LoVo (cell line): ENCODE measurements around the gene FOXJ1.
A peak's percentile ranks its signal among the peaks of the same experiment; 100 is the strongest.
"Not testable (repeated sequence)": the region's sequence is repeated elsewhere in the genome, so short reads cannot be mapped to it uniquely, and the experiment has no call there.

Source experiments
- DNase-seq: peaks from one replicate; pipeline ENCODE4 v3.0.0-alpha.2; 2016; ENCODE audit warnings: low spot score

The FOXJ1 gene

GRCh38 chr17:76141212-76142038, at the start of gene FOXJ1:
Gene FOXJ1, minus strand, starts transcription at chr17:76141245. Its CDS starts 850 bp downstream, at chr17:76140395.
- DNase-seq, result peak; percentile 89

GRCh38 chr17:76189741-76190140, 48.7 kb upstream of the FOXJ1 start:
- no peak for DNase-seq

DNA sequence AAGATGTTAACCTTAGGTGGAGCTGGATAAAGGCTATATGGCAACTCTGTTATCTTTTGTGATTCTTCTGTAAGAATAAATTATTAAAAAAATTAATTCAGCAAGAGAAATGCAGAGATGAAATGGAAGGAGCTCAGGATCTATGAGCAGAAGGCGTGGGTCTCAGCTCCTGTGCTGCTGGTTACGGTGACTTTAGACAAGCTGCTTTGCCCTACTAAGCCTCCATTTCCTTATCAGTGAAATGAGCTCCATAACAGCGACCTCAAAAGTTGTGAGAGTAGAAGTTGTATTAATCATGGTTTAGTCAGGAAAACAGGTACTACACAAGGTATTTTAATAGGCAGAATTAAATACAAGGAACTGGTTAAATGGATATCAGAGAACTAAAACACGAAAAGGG, 48.2 kb upstream of the FOXJ1 start:
- no peak for DNase-seq

DNA sequence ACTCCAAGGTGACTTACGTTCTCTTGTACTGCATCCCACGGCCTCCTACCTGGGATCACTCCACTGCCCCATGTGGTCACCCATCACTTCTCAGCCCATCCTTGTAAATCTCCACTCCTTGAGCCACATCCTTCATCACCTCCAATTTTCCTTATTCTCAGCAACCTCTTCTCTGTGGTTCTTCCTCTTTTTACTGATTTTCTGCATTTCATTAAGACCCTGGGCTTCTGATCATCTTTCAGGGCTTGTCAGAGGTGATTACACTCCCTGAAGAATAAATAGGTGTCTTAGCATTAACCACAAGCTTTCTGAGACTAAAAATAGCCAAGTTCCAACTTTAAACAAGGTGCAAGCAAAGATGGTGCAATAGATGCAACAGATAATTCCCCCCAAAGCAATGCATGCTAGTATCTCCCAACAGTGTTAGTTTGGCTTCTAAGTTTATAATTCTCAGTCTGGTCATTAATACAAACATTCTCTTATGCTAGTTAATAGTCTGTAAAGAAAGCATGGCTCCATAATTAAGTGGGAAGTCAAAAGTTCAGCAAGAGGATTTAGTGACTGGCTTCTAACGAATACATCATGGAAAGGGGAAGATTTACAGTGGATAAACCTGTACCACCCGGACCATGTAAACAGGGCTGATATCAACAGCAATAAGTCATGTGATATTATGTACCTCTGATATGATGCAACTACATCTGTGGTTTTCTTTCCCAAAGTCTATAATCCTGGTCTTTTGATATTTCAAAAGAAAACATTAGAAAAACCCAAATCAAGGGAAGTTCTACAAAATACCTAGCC, 47.4 kb upstream of the FOXJ1 start:
- no peak for DNase-seq

DNA sequence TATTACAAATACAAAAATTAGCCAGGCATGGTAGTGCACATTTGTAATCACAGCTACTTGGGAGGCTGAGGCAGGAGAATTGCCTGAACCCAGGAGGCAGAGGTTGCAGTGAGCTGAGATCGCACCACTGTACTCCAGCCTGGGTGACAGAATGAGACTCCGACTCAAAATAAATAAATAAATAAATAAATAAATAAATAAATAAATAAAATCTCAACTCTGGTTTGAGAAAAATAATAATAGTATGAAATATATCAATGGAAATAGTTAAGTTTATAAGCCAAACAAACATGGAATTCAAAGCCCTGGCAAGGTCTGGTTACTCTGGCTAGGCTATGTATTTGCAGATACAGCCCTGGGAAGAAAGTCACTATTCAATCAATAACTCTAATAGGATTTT, 45.7 kb upstream of the FOXJ1 start:
- not testable (repeated sequence) for DNase-seq

GRCh38 chr17:76184290-76184689, 43.2 kb upstream of the FOXJ1 start:
- no peak for DNase-seq

DNA sequence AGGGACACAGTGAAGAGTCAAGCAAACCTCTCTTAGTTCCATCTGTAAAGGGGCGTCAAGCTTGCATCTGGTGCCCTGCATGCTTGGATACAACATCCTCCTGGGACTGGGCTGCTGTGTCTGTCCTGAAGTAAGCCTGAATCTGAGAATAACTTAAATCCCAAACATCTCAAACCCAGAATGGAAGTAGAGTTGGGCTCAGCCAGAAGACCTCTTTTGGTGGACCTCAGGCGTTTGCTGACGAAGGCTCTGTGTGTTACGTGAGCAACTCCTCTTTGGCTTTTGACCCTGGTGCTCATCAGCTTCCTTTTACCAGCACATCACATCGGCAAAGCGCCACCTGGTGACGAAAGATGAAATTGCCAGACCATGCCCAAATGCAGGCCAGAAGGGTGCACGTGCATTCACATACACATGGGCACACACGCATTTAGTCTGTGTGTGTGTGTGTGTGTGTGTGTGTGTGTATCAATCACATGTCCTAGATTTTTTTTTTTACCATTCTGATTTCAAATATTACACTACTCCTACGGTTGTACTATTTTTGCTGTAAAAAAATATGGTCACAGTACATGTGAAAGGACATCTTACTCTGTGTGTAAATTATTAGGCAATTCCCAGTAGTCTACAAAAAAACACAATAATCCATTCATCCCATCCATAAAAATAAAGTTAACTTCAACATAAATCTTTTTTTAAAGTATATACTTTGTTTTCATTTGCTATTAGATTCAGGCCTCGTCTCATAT, 41.1 kb upstream of the FOXJ1 start:
- DNase-seq, result peak; percentile 85

DNA sequence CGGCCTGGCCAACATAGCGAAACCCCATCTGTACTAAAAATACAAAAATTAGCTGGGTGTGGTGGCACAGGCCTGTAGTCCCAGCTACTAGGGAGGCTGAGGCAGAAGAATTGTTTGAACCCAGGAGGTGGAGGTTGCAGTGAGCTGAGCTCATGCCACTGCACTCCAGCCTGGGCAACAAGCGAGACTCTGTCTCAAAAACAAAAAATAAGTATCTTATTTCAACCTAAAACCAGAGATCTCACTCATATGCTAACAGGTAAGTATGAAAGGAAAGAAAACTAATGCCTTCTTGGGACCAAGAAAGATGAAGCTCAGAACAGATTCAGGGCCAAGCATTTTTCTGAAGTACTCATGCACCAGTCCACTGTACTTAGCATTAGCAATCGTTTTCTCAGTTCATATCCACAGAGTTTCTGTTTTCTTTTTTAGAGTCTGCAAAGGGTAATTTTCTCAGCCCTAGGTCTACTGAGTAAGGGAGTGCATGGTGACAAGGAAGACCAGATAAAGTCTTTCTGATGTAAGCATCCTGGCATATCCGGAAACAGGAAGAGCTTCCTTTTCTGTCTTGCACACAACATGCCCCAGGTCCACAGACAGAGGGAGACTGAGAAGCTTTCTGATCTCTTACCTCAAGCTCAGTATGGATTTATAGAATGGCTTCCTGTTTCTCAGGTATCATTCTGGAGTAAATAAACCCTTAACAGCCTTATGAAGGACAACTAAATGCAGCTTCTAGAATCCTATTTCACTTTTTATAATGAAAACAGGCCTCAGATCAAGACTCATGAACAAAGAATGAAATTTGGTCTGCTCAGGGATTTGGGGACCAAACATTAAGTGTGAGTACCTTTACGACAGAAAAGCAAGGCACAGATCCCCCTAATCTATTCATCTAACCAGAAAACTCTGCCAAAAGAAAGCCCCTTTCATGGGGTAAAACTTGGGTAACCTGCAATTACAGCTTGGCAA, 38.7 kb upstream of the FOXJ1 start:
- no peak for DNase-seq

- no peak for DNase-seq
Observed at GRCh38 chr17:76178124-76178523, 37.1 kb upstream of the FOXJ1 start.

GRCh38 chr17:76176701-76177574, 35.9 kb upstream of the FOXJ1 start:
- no peak for DNase-seq

- no peak for DNase-seq
Observed at GRCh38 chr17:76174037-76174436, 33.0 kb upstream of the FOXJ1 start.

GRCh38 chr17:76173474-76173873, 32.4 kb upstream of the FOXJ1 start:
- no peak for DNase-seq

DNA sequence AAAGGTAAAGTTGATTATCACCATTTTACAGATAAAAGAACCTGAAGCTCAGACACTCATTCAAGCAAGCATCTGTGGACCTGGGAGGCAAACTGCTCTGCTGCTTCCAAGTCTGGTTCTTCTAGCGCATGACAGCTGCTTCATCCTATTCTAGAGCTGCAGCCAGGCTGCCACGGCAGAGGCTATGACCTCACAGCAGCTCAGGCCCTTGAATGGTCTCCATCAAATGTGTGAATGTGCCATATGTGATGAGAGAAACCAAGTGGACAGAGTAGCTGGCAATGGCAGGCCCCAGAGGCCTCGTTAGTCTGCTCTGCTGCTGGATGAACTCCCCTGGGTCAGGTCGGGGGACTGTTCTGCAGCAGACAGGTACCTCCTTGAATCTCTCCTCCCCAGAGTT, 30.7 kb upstream of the FOXJ1 start:
- no peak for DNase-seq

- no peak for DNase-seq
Observed at GRCh38 chr17:76170114-76170513, 29.1 kb upstream of the FOXJ1 start.

DNA sequence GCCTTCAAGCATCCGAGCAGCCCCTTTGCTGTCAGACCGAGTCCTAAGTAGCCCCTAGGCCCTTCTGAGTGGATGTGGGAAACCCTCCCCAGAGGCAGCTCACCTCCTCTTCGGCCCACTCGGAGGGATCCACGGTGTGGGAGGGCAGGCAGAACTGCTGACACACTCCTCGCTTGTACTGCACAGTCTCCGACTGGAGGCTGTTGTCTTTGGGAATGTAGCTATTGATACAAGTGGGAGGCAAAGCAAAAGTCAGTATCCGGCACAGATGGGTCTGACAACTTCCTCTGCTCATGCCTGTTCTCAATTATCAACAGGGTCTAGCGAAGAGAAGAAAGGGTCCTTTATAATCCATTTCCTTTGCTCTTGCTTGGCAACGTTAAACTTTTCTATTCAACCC, 25.9 kb upstream of the FOXJ1 start:
- no peak for DNase-seq

DNA sequence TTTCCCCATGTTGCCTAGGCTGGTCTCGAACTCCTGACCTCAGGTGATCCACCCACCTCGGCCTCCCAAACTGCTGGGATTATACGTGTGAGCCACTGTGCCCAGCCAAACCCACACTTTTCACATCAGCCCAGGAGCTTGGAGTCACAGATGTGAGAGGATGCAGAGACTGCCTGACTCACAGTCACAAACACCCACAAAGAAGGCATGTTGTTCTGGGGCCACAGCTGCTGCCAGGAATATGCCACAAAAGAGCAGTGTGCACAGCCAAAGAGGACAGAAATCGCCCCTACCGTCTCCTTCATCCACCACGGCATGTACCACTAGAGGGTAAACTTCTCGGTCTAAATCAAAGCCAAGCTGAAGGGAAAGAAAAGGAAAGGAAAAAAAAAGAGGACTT, 25.1 kb upstream of the FOXJ1 start:
- no peak for DNase-seq

DNA sequence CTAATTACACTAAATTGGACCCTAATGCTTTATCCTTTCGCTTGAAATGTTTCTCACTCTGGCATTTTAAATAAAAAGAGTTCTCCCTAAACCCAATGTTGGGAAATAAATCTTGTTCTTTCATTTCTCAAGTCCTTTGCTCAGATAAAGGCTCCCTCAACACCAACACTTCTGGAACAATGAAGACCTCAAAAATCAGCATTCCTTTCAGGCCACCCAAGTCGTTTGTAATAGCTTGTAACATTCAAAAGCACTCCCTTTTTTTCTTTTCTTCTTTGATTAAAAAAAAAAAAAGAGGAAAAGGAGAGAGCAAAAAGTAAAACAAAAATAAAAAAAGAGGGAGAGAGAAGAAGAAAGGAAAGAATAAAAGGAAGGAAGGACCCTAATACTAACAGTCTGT, 23.3 kb upstream of the FOXJ1 start:
- no peak for DNase-seq

DNA sequence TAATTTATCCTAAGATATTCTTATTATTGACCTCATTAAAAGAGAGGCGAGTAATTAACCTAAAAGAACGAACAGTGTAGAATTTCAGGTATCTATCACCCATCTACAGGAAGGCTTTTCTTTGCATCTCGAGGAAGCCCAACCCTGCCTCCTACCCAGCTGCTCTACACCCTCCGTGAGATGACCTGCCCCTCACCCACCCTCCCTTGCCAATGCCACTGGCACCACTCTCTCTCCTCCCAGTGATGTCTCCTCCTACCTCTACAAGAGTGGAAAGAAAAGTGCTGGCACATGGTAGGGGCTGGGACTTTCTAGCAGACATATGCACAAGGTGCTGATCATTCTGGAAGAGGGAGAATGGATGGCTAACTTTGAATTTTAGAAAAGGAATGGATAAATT, 22.9 kb upstream of the FOXJ1 start:
- DNase-seq, result no peak

- no peak for DNase-seq
Observed at GRCh38 chr17:76161619-76162266, 20.7 kb upstream of the FOXJ1 start.
